Fibroblast of lung (primary cell): Measurements from ENCODE around the gene FAM222A.

ENCODE experiments used
- EZH2 ChIP-seq: IDR thresholded peaks from 2 replicates; pipeline ENCODE4 v1.5.1; 2012; ENCODE audit warnings: low read length, control low read depth, mild to moderate bottlenecking; ENCODE audit errors: missing control alignments
- TF ChIP-seq, protein P1 (sequence below), 2 donors: IDR thresholded peaks in 1 of 2; conservative IDR thresholded peaks in 1 of 2; 1 replicate in 1 of 2; 2 replicates in 1 of 2; pipeline ENCODE4 v1.5.1; 2011 to 2012; ENCODE audit warnings: low read length in 2 of 2, control low read depth in 1 of 2, inconsistent platforms in 1 of 2, low read depth in 1 of 2, mild to moderate bottlenecking in 1 of 2

DNA sequence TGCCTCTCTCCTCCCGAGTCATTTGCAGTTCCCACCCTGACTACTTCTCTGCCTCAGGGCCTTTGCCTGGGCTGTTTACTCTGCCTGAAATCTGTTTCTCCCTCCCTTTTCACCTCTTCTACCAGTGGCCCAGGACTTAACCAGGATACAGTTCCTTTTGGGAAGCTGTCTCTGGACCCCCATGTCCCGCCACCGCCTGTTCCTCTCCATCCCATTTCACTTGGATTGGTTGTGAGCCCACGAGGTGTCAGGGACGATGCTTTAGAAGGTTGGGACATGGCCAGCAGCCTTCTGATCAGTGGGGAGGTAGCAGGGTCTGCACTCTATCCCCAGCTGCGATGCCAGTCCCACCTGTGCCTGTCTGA, 51.8 kb downstream of the FAM222A start:
- TF ChIP-seq, protein P1, sequence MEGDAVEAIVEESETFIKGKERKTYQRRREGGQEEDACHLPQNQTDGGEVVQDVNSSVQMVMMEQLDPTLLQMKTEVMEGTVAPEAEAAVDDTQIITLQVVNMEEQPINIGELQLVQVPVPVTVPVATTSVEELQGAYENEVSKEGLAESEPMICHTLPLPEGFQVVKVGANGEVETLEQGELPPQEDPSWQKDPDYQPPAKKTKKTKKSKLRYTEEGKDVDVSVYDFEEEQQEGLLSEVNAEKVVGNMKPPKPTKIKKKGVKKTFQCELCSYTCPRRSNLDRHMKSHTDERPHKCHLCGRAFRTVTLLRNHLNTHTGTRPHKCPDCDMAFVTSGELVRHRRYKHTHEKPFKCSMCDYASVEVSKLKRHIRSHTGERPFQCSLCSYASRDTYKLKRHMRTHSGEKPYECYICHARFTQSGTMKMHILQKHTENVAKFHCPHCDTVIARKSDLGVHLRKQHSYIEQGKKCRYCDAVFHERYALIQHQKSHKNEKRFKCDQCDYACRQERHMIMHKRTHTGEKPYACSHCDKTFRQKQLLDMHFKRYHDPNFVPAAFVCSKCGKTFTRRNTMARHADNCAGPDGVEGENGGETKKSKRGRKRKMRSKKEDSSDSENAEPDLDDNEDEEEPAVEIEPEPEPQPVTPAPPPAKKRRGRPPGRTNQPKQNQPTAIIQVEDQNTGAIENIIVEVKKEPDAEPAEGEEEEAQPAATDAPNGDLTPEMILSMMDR (conservative IDR thresholded peaks at IDR 0.05 in 1 of 2, IDR thresholded peaks at IDR 0.05 in 1 of 2; ENCODE audit: low read depth in 1 of 2, low read length in 2 of 2): no peak
- TF ChIP-seq EZH2: no peak
